HG02870 (cell line): ENCODE data around the gene CD58.

Source experiments
- ATAC-seq: cut with Tn5 transposase; IDR thresholded peaks from one replicate; pipeline ENCODE4 v1.9.1; 2021; ENCODE audit warnings: mild to moderate bottlenecking, moderate library complexity; ENCODE audit not compliant: unreplicated experiment

The CD58 gene

GRCh38 chr1:116545359-116545705 is 25.5 kb downstream of the CD58 start:
- no peak for ATAC-seq

- ATAC-seq, result peak; percentile 58
These were observed 26.1 kb downstream of the CD58 start for GRCh38 chr1:116544588-116545358.

GRCh38 chr1:116540088-116540487 is 30.7 kb downstream of the CD58 start:
- peak; percentile 41 for ATAC-seq

DNA sequence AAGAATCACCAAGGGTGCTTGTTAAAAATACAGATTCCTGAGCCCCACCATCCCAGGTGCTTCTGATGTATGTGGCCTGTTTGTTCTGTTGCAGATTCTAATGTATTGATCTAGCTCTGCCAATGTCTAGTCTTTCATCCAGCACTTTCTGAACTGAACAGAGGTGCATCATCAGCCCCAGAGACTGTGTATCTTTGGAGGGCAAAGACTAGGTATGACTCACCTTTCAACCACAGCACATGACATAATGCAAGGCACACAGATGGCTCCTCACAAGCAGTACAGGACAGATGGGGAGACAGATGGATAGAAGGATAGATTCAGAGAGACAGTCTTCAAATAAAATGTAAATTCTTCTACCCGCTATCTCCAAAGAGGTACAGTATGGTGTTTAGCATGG is 32.3 kb downstream of the CD58 start:
- peak; percentile 76 for ATAC-seq

GRCh38 chr1:116537898-116538297 is 32.9 kb downstream of the CD58 start:
- no peak for ATAC-seq

DNA sequence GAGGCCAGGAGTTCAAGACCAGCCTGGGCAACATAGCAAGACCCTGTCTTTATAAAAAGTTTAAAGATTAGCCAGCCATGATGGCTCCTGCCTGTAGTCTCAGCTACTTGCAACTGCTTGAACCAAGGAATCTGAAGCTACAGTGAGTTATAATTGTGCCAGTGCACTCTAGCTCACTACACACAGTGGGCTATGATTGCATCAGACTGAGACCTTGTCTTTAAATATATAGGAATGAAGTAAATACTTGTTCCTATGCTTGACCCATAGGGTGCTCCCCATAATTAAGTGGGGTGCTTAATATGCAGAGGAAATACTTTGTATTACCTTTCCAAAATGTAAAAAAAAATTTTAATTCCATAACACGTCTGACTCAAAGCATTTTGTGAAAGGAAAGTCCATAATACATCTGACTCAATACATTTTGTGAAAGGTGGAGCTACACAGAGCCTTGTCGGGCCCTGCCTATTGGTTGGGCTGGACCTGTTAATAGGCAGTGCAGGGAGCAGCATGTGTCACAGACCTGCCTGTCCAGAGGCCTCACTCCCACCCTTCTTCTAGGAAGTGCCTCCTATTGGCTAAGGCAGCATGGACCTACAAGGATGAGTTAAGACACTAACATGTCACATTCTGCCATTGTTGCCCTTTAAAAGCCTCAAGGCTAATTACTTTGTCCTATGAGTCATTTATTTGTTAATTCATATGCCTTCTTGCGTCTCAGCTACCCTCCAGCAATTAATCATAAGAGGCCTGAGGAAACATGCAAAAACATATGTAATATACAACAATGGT is 33.6 kb downstream of the CD58 start:
- ATAC-seq, result no peak

- ATAC-seq, result no peak
These were observed 36.6 kb downstream of the CD58 start for GRCh38 chr1:116534014-116534739.

GRCh38 chr1:116533429-116533820 is 37.4 kb downstream of the CD58 start:
- ATAC-seq, result no peak

DNA sequence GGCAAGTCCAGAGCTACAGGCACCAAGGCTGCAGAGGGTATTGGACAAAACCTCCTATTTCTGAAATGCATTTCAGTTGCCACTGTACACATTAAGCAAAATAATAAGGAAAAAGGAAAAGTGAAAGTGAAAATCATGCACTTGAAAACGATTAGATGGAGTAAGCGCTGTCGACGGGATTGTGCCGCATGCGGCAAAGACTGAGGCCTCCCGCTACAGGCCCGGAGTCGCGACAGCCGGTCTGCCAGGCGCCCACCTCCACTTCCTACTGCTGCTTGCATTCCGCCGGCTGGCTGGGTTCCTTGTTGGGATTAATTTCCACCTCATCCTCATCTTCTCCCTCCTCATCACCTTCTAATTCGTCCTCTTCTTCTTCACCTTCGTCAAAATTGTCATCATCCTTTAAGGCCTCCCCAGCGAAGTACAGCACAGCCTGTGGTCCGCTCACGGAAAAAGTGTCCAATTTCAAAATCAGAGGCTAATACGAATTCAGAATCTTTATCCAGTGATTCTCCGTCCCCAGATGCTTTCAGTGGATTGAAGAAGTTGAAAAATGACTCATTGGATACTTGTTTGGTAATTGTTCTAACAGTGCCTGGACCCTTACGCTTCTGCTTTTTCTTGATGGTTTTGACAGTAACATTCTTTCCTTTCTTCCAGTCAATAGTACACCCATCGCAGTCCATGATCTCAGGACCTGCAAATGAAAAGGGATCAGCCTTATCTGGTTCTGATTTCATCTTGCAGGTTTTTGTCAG is 38.0 kb downstream of the CD58 start:
- no peak for ATAC-seq

DNA sequence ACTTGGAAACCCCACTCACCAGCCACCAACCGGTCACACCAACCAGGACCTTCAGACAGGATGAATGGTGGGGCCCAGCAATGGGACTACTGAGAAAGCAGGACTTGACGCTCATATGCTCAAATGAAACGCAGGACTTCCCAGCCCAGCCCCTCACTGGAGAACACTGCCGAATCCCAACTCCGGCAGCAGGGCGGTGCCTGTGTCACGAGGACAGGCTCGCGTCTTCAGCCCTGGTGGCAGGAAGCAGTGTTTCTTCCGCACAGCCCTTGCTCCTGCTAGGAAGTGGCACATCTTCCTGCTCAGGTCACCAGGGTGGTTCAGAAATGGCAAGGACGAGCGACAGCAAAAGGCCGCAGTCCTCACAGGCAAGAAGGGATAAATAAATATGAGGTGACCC is 38.9 kb downstream of the CD58 start:
- ATAC-seq, result no peak

- ATAC-seq, result no peak
These were observed 41.1 kb downstream of the CD58 start for GRCh38 chr1:116529681-116530080.

DNA sequence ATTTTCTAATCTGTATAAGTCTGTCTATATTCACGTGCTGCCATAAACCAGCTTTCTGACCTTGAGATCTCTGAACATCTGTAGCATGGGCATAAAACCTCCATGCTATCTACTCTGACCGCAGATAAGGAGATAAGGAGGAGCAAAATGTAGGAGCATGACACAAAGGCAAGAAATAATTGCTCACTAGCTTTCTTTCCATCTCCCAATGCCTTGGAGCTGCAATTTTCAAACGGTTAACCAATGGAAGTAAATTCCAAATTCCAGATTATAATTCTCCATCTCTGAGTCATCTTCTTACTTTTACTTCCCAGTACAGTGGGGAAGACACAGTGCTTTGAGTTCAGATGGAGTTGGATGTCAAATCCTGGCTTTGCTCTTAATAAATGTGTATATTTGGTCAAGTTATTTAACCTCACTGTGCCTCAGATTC is 41.6 kb downstream of the CD58 start:
- no peak for ATAC-seq

DNA sequence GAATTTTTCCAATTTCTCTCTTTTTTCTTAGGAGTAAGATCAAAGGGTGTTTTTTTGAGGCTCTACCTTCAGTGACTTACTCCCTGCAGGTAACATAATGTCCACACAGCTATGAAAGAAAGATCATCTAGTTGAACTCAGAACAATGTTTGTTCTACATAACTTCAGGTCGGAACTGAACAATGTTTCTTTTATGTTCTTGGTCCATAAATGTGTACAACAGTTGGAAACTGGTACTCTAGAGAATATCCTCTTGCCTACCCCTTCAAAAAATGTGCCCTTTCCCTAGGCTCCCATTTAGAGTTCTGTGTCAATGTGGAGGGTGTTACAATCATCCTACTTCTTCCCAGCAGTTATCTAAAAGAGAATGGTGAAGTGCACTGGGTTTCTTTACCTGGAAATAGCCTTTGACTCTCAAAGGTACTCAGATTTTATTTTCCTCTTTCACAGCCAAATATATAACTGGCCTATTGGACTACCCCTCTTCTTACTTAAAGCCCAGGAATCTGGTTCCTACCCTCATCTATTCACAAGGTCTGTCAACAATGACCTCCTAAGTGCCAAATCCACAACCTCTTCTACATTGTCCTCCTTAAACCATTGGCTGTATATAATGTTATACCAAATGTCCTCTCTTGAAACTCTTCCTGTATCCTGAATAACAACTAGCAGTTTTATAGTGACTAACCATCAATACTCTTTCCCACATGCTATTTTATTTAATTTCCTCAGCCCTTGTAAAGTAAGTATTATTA is 42.3 kb downstream of the CD58 start:
- no peak for ATAC-seq

DNA sequence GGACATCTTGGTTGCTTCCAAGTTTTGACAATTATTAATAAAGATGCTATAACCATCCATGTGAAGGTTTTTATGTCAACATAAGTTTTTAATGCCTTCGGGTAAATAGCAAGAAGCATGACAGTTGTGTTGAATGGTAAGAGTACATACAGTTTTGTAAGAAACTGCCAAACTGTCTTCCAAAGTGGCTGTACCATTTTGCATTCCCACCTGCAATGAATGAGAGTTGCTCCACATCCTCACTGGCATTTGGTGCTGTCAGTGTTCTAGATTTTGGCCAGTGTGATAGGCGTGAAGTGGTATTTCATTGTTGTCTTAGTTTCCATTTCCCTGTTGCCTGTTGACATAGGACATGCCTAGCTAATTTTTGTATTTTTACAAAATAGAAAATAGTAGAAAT is 45.4 kb downstream of the CD58 start:
- no peak for ATAC-seq

DNA sequence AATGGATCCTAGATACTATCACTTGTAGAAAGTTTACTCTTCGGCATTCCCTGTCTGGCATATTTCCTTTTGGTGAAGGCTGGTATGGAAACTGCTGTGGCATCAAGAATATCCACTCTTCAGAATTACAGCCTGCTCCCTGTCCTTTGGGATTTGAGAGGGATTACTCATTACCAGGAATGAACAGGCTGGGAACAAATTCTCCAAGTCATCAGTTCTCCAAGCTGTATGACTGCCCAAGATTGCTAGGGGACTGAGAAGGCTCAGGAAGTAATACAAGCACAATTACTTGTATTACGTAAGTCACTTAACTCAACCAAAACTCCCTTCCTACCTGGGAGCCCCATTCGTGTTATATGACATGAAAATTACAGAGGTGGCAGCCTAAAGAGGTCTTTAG is 49.6 kb downstream of the CD58 start:
- no peak for ATAC-seq

DNA sequence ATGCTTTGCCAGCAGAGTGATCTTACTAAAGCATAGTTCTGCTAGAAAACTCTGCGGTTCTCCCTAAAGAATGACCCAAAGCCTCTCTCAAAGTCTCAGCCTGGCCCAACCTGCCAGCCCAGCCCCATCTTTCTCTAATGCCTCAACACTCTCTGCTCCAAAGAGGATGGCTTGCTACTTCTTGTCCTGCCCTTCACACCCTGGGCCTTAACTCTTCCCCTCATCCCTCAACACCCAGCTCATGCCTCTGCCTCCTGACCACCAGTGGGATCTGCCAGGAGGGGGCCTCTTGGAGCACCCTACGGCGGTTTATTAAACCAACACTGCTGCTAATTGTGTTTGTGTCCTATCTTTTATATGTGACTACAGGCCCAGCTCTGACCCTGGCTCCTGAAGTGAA is 52.4 kb downstream of the CD58 start:
- no peak for ATAC-seq

DNA sequence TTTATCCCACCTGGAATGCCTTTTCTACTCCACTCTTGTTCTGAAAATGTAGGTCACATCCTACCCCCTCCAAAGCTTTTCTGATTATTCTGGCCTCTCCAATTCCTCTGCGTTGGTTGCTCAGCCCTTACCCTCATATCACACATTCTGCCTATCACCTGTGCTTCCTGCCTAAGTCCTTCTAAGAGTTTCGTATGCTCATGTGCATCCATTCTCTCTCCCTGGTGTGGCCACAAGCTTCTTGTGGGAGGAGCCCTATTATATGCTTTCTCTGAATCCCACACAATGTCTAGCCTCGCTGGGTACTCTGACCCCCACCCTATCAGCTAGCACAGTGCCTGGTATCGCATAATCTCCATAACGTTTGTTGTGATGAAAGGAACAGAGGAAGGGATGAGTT is 54.2 kb downstream of the CD58 start:
- no peak for ATAC-seq

DNA sequence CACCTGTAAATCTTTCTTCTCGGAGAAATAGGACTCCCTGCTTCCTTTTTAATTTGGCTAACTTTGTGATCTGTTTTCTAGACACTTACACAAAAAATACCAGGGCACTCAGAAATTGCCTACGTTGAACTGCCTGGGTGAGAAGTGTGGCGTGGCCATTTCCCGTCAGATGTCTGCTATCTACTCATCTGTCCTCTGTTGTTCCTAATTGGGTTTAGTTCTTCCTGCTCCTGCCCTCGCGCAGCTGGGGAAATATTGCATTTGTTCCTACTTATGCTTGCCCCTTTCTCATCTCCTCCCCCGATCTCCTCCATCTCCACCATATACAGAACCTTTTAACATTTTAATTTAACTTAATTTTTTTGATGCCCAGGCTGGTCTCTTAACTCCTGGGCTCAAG is 55.1 kb downstream of the CD58 start:
- ATAC-seq, result no peak

DNA sequence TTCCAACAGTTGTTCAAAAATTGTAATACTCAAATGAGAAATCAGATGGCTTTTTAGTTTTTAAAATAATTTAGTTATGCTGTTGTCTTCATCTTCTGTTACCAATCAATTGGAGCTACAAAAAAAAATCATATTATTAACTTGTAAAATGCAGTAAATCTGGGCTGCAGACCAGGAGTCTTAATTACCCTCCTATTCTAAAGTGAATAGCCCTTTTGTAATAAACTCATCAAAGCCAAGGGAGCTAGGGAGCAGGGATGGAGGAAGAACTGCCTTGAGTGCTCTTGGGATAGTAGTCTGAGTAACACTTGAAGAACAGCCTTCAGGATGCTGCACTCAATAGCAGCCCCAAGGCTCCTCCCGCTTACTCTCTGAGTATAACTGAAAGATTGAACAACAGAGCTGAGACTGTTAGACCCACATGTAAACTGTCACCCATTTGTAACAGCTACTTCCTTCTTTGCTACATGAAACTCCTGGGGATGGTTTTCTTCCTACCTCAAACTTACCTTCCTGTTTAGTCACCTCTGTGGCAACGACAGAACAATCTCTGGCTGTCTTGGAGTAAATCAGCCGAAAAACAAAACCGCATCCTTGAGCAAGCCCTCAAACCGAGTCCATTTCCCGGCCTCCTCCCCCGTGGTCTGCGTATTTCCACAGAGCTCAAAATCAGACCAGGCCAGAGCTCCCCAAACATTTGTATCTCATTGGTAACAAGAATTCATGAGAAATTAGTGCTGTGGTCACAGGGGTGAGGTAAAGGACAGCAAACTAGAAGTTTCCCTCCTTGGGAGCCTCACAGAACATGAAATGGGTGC is 55.9 kb downstream of the CD58 start:
- ATAC-seq, result peak; percentile 65
